Measurements from ENCODE around the gene MPZL1. TPM values are rescaled to one million over a fixed set of nuclear protein-coding genes. Genes with fewer than 3 reads are reported as not detected.

Gene MPZL1
- total and polyA plus RNA-seq, 2 of the 8 experiments (the other 6 are each of a cell fraction or from before 2014, with no cell fraction given): 37.8 to 120 TPM

DNA sequence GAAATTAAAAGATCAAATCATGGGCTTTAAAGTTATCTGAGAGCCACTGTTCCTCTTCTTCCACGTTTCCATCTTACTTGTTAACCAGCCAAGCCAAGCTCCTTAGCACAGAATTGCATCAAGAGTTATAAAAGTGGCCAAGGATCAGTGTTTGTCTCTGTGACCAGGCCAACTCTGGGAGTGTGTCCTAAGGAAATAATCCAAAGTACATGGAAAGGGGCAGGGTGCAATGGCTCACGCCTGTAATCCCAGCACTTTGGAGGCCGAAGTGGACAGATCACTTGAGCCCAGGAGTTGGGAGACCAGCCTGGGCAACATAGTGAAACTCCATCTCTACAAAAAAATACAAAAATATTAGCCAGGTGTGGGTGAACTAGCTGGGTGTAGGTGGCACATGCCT, 10.0 kb upstream of the MPZL1 start:
- Histone ChIP-seq H3K4me1 (replicated peaks in 1 of 4; ENCODE audit: control insufficient read depth in 3 of 4, insufficient read depth in 4 of 4, low read length in 3 of 4) (peaks cover 0 to 3% (median under 1%) of the 10 kb centered on the region in 4 experiments; a peak in 3 of 7 replicates), H2BK15ac (ENCODE audit: low read length) (no peak overlapping the region), H3K27me3 (replicated peaks in 1 of 4; ENCODE audit: control insufficient read depth in 3 of 4, extremely low read depth in 1 of 4, insufficient read depth in 3 of 4, low read length in 3 of 4) (peaks cover 0 to 13% (median 9%) of the 10 kb centered on the region in 4 experiments; a peak in 6 of 7 replicates), H4K20me1 (replicated peaks in 1 of 2; ENCODE audit: control insufficient read depth in 1 of 2, insufficient read depth in 2 of 2, low read length in 2 of 2) (no peaks in the 10 kb centered on the region), H2AFZ (ENCODE audit: low read length) (no peak overlapping the region), H3K4ac (replicated peaks; ENCODE audit: insufficient read length, low read depth, low read length) (no peak overlapping the region), H2BK5ac (ENCODE audit: low read depth, low read length) (no peak overlapping the region), H2AK5ac (ENCODE audit: low read depth, low read length) (no peak overlapping the region), H4K8ac (ENCODE audit: extremely low read depth, insufficient read depth, low read length) (no peak overlapping the region), H3K23ac (ENCODE audit: insufficient read length) (no peak overlapping the region), H3K4me3 (ENCODE audit: extremely low read depth in 1 of 4, insufficient read depth in 2 of 4, low read depth in 3 of 4, low read length in 4 of 4) (no peak overlapping the region), H2BK120ac (replicated peaks; ENCODE audit: low read depth, low read length) (no peak overlapping the region), H2BK20ac (ENCODE audit: low read length) (no peak overlapping the region), H3K27ac (ENCODE audit: low read depth, low read length) (no peak overlapping the region), H3K4me2 (ENCODE audit: insufficient read depth in 1 of 2, low read depth in 2 of 2, low read length in 2 of 2) (no peak overlapping the region), H4K91ac (replicated peaks; ENCODE audit: insufficient read length, low read length) (no peak overlapping the region), H3K18ac (ENCODE audit: extremely low read depth, low read length) (no peak overlapping the region), H3K23me2 (ENCODE audit: low read depth, low read length) (peaks cover 6% of the 10 kb centered on the region), H3K56ac (replicated peaks; ENCODE audit: insufficient read length, low read depth, low read length) (no peak overlapping the region), H4K5ac (ENCODE audit: insufficient read length, low read depth, low read length) (no peak overlapping the region), H3K79me2 (ENCODE audit: control insufficient read depth in 1 of 2, insufficient read depth in 2 of 2, low read length in 2 of 2) (no peaks in the 10 kb centered on the region), H3K9ac (replicated peaks in 1 of 4; ENCODE audit: extremely low read depth in 1 of 4, low read depth in 3 of 4, low read length in 3 of 4) (no peak overlapping the region), H3K36me3 (ENCODE audit: control insufficient read depth in 2 of 4, insufficient read depth in 4 of 4, low read length in 3 of 4) (no peaks in the 10 kb centered on the region), H3K9me3 (ENCODE audit: insufficient read depth in 2 of 2, low read depth in 1 of 2, low read length in 1 of 2) (no peaks in the 10 kb centered on the region), H3K14ac (ENCODE audit: insufficient read length) (no peak overlapping the region), H3K79me1 (ENCODE audit: low read depth, low read length) (no peaks in the 10 kb centered on the region), H2BK12ac (ENCODE audit: low read depth, low read length) (no peak overlapping the region)
- ChIA-PET POLR2A (ENCODE audit: partially characterized antibody) (no interaction called here), CTCF (ENCODE audit: partially characterized antibody) (interaction anchor here (1.0 kb wide), 1 partner anchor 8 kb away, joined by 3 read pairs; no protein-coding TSS in a partner anchor)
- FAIRE-seq (no peak), DNase-seq (ENCODE audit: low read depth in 1 of 2, low spot score in 2 of 2) (no peak)
- TF ChIP-seq SP4 (IDR thresholded peaks at IDR 0.05; ENCODE audit: low read length) (no peak), JUN (IDR thresholded peaks at IDR 0.05; ENCODE audit: low read depth, low read length) (no peak), SP2 (IDR thresholded peaks at IDR 0.05; ENCODE audit: low read length) (no peak), POLR2A (IDR thresholded peaks at IDR 0.05; ENCODE audit: control extremely low read depth in 1 of 2, low read depth in 2 of 2, low read length in 2 of 2) (no peak), CREB1 (IDR thresholded peaks at IDR 0.05) (no peak), PHF8 (conservative IDR thresholded peaks at IDR 0.05; ENCODE audit: low read depth, low read length) (no peak), HDAC2 (IDR thresholded peaks at IDR 0.05; ENCODE audit: borderline replicate concordance in 1 of 2, low read depth in 2 of 2, low read length in 2 of 2) (no peak)
- TF ChIP-seq, protein P1, sequence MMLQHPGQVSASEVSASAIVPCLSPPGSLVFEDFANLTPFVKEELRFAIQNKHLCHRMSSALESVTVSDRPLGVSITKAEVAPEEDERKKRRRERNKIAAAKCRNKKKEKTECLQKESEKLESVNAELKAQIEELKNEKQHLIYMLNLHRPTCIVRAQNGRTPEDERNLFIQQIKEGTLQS (IDR thresholded peaks at IDR 0.05; ENCODE audit: insufficient read depth, low read depth, low read length): no peak
- 79% methylated on average over 3 of the region's 3 CpGs; no CpG with 5 or more reads in 1 of the 2 experiments for WGBS, 2 experiments (ENCODE audit: extremely low coverage in 1 of 2, insufficient coverage in 1 of 2, insufficient read length in 1 of 2, insufficient replicate concordance in 2 of 2, low coverage in 1 of 2, low lambda C conversion rate in 2 of 2, missing lambda C conversion rate in 1 of 2)
